Heart right ventricle (tissue), 16 donors: ENCODE results near the gene LRRC71. TPM values are rescaled to one million over a fixed set of nuclear protein-coding genes. Genes with fewer than 3 reads are reported as not detected.
"Not testable (repeated sequence)": the region's sequence is repeated elsewhere in the genome, so short reads cannot be mapped to it uniquely, and the experiment has no call there.

Source experiments
- ATAC-seq, 8 donors: fragments of 200-7000 bp; cut with Tn5 transposase; one replicate each; pipeline ENCODE4 v1.9.1; 2020; ENCODE audit warnings: mild to moderate bottlenecking in 8 of 8, moderate library complexity in 8 of 8, moderate number of reproducible peaks in 1 of 8
- DNase-seq, 2 donors: peaks; one replicate each; pipeline ENCODE4 v3.0.0-alpha.2; 2020
- H3K27ac ChIP-seq, 10 donors: fragments of 200-600 bp; sonication (generic) in 2 of 10; one replicate each; pipeline versions ENCODE4 v1.5.0 to v1.8.0; 2020 to 2022; ENCODE audit warnings: mild to moderate bottlenecking in 3 of 10
- H3K27me3 ChIP-seq, 7 donors: fragments of 200-600 bp; one replicate each; pipeline ENCODE4 v1.8.0; 2021 to 2022; ENCODE audit warnings: mild to moderate bottlenecking in 2 of 7
- H3K36me3 ChIP-seq, 9 donors: fragments of 200-600 bp; sonication (generic) in 1 of 9; one replicate each; pipeline versions ENCODE4 v1.5.0 to v1.8.0; 2020 to 2022; ENCODE audit warnings: mild to moderate bottlenecking in 2 of 9
- H3K4me1 ChIP-seq, 9 donors: fragments of 200-600 bp; sonication (generic) in 1 of 9; one replicate each; pipeline versions ENCODE4 v1.5.0 to v1.8.0; 2020 to 2022; ENCODE audit warnings: mild to moderate bottlenecking in 4 of 9
- H3K4me3 ChIP-seq, 10 donors: fragments of 200-600 bp; sonication (generic) in 2 of 10; one replicate each; pipeline versions ENCODE4 v1.5.0 to v1.8.0; 2020 to 2022; ENCODE audit warnings: mild to moderate bottlenecking in 7 of 10, moderate library complexity in 2 of 10
- H3K9me3 ChIP-seq, 11 donors: fragments of 200-600 bp in 10 of 11; sonication (generic) in 2 of 11; one replicate each; pipeline versions ENCODE4 v1.5.0 to v1.8.0; 2013 to 2022; ENCODE audit warnings: mild to moderate bottlenecking in 2 of 11, control low read depth in 1 of 11, moderate library complexity in 1 of 11
- WGBS, 2 donors: extraction: QIAGEN DNeasy Blood & Tissue Kit; methylation state at CpG; one replicate each; pipeline ENCODE4 v1.1.7; 2013; ENCODE audit warnings: inconsistent platforms in 1 of 2; 5-methylcytosine and 5-hydroxymethylcytosine counted together
- intact Hi-C, 10 donors: fragments of 100-400 bp; cut with DNase I; formaldehyde crosslinking; loops; one replicate each; pipeline versions ENCODE4 v1.11.1 to v1.14.2; 2022
- polyA plus RNA-seq, 2 donors: library from polyadenylated mRNA; stranded (reverse); fragments of 200-250 nt; gene quantifications; one replicate each; pipeline ENCODE4 v1.2.3, GENCODE V29; 2013
- total RNA-seq, 10 donors: library from RNA; stranded (reverse); fragmentation: NEBNext Ultra II Directional in 3 of 10; extraction: Animal tissue kit (Norgen Biotek cat#: 25700) in 3 of 10; gene quantifications; one replicate each; pipeline versions ENCODE4 v1.2.1 to v1.2.4, GENCODE V29; 2021 to 2023
- TF ChIP-seq, protein P1 (sequence below), 9 donors: fragments of 200-600 bp; sonication (generic) in 2 of 9; IDR thresholded peaks; one replicate each; pipeline versions ENCODE4 v1.5.0 to v1.8.0; 2021 to 2022; ENCODE audit warnings: antibody characterized with exemption in 9 of 9, mild to moderate bottlenecking in 5 of 9, moderate library complexity in 1 of 9
- donor health status: Arrhythmogenic right ventricular cardiomyopathy.
- donor health status: ischemic (EF 13 %, LVEDD 7.1; RV severe dilation, severe dysfunction).
- donor health status: healthy with polysubstance abuse.
- donor health status: DM: no; HTN: yes; CAD: no.
- donor health status: DM: no; HTN: no; CAD: no.
- donor health status: ischemic (EF 25% LVEDD 6.9; RV normal size, moderate dysfunction).
- donor health status: ischemic (EF 25% LVEDD 5.7; RV mildly dilated, moderate dysfunction).
- donor health status: healthy.
- donor health status: DM: yes; HTN: yes; CAD: no.
- donor health status: Ischemic cardiomyopathy.
- donor health status: ischemic (EF 35%, LVEDD 5.7; RV mildly dilated, moderate dysfunction).
- donor health status: nonischemic (EF 11% LVEDD 7.7; RV severe dilation, severe dysfunction).
- donor health status: DM: yes; HTN: yes; CAD: no.
- donor health status: PGD.
- donor health status: ischemic (EF 29% LVEDD 5.4; RV normal size, mild dysfunction).
- donor health status: nonischemic (EF 23%, LVEDD 6.1; RV moderate dilation, normal function).

Gene LRRC71
- total and polyA plus RNA-seq, 12 donors, result 0.06 to 0.51 (median 0.35) TPM; not detected in 7

DNA sequence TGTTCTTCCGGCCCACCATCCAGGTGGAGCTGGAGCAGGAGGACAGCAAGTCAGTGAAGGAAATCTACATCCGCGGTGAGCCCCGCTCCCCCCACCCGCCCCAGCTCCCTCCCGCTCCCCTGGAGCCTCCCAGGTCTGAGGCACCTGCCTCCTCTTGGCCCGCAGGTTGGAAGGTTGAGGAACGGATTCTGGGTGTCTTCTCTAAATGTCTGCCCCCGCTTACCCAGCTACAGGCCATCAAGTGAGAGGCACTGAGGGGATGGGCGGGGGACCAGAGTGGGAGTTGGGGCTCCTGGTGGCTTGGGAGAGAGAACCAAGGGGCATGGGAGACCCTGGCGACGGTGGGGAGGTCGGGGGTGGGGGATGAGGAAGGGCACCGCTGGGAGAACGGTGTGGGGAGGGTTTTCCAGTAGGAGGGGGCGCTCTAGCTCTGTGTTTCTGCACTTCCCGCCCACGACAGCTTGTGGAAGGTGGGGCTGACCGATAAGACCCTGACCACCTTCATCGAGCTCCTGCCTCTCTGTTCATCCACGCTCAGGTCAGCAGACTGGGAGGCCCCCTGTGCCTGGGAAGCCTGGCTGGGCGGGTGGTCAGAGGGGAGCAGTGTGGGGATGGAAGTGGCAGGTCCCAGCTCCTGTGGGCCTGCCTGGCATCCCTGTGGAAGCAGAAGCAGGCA, 4.2 kb downstream of the LRRC71 start:
- peaks cover 14 to 42% (median 33%) of the 10 kb centered on the region in 9 donors for H3K4me1 ChIP-seq
- TF ChIP-seq, protein P1, sequence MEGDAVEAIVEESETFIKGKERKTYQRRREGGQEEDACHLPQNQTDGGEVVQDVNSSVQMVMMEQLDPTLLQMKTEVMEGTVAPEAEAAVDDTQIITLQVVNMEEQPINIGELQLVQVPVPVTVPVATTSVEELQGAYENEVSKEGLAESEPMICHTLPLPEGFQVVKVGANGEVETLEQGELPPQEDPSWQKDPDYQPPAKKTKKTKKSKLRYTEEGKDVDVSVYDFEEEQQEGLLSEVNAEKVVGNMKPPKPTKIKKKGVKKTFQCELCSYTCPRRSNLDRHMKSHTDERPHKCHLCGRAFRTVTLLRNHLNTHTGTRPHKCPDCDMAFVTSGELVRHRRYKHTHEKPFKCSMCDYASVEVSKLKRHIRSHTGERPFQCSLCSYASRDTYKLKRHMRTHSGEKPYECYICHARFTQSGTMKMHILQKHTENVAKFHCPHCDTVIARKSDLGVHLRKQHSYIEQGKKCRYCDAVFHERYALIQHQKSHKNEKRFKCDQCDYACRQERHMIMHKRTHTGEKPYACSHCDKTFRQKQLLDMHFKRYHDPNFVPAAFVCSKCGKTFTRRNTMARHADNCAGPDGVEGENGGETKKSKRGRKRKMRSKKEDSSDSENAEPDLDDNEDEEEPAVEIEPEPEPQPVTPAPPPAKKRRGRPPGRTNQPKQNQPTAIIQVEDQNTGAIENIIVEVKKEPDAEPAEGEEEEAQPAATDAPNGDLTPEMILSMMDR (IDR thresholded peaks at IDR 0.05), result no peak
- peak overlapping the region in 1 of 10 donors; percentile 19 for H3K4me3 ChIP-seq
- ATAC-seq (no peak), DNase-seq (no peak)
- no peak overlapping the region for H3K27ac ChIP-seq
- 39% methylated on average over 22 of the region's 22 CpGs for WGBS, 2 donors
- no peaks in the 10 kb centered on the region for H3K36me3 ChIP-seq
- H3K9me3 ChIP-seq, result no peaks in the 10 kb centered on the region
- H3K27me3 ChIP-seq, result peaks cover 27 to 97% (median 88%) of the 10 kb centered on the region in 7 donors
- intact Hi-C loops, result loop anchor here in 6 of 10 donors (5.0 to 10.0 kb wide), 9 partner anchors 32 to 240 kb away; partner anchors contain the start of genes ISG20L2 (in 1 of the 6), METTL25B (in 1 of the 6) and PEAR1 (in 1 of the 6)

DNA sequence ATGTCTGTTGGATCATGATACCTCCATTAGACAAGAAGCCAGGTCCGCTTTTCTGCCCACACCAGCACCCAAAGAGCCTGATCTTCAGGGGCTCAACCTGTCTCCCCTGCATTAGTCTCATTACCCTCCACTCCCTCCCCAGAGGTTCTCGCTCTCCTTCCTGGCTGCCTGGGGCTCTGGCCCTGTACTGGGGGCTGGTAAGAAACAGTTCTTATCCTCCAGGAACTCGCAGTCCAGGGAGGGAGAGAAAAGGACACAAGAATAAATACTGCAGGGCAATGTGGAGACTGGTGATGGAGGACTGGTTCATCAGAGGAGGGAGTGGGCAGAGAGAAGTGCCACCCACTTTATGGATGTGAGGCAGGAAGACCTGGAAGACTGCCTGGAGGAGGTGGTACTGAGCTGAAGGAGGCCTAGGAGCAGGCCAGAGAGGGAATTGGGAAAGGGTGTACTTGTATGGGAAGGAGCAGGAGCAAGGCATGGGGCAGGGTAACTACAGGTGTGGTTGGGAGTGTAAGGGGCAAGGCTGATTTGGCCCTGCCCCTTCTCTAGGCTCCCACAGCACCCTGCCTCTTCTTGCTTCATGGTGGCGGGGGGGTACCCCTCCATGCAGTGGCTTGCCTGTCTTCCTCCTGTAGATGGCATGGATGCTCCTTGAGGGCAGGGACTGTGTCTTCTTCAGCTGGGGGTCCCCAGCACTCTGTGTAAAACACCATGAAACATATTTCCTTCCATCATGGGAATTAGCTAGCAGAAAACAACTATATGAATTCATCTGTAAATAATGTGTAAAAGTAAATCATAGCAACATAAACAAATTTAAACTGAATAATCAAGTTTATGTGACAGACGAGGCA, 5.0 kb downstream of the LRRC71 start:
- 83 to 85% methylated on average over 5 of the region's 5 CpGs for WGBS, 2 donors
- Histone ChIP-seq H3K27me3 (peaks cover 27 to 97% (median 86%) of the 10 kb centered on the region in 7 donors), H3K36me3 (no peaks in the 10 kb centered on the region), H3K4me1 (peaks cover 14 to 35% (median 28%) of the 10 kb centered on the region in 9 donors), H3K4me3 (no peak overlapping the region), H3K27ac (no peak overlapping the region), H3K9me3 (no peaks in the 10 kb centered on the region)
- no peak for ATAC-seq
- DNase-seq, result no peak
- TF ChIP-seq, protein P1 (IDR thresholded peaks at IDR 0.05), result no peak
- intact Hi-C loops, result loop anchor here in 6 of 10 donors (5.0 to 10.0 kb wide), 9 partner anchors 33 to 241 kb away; partner anchors contain the start of genes ISG20L2 (in 1 of the 6), METTL25B (in 1 of the 6) and PEAR1 (in 1 of the 6)

DNA sequence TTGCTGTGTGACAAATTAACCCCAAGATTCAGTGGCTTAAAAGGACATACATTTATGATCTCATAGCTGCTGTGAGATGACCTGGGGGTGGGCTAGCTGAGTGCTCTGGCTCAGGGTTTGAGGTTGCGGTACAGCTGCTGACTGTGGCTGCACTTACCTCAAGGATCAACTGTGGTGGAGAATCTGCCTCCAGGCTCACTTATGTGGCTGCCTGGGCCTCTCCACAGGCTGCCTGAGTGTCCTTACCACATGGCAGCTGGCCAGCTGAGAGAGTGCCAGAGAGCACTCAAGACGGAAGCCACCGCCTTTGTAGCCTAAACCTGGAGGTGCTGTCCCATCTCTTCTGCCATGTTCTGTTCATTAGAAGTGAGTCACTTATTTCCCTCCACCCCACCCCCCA, 5.7 kb downstream of the LRRC71 start:
- DNase-seq (peak in 1 of 2 donors; percentile 64), ATAC-seq (no peak)
- TF ChIP-seq, protein P1 (IDR thresholded peaks at IDR 0.05), result no peak
- intact Hi-C loops, result loop anchor here in 6 of 10 donors (5.0 to 10.0 kb wide), 9 partner anchors 34 to 241 kb away; partner anchors contain the start of genes ISG20L2 (in 1 of the 6), METTL25B (in 1 of the 6) and PEAR1 (in 1 of the 6)
- WGBS, 2 donors, result 33 to 38% methylated on average over 3 of the region's 3 CpGs
- no peak overlapping the region for H3K27ac ChIP-seq
- no peak overlapping the region for H3K4me3 ChIP-seq
- H3K9me3 ChIP-seq, result no peaks in the 10 kb centered on the region
- H3K27me3 ChIP-seq, result peaks cover 27 to 89% (median 78%) of the 10 kb centered on the region in 7 donors
- H3K4me1 ChIP-seq, result peaks cover 10 to 32% (median 25%) of the 10 kb centered on the region in 9 donors
- H3K36me3 ChIP-seq, result no peaks in the 10 kb centered on the region

DNA sequence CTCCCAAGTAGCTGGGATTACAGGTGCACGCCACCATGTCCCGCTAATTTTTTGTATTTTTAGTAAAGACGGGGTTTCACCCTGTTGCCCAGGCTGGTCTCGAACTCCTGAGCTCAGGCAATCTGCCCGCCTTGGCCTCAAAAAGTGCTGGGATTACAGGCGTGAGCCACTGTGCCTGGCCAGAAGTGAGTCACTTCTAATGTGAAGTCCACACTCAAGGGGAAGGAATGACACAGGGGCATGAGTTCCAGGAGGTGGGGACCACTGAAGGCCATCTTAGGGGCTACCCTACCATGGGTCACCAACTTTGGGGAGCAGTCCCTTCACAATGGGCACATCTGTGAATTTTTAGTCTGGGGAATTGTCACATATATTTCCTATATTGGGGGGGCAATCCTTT, 6.3 kb downstream of the LRRC71 start:
- intact Hi-C loops, result loop anchor here in 6 of 10 donors (5.0 to 10.0 kb wide), 9 partner anchors 34 to 242 kb away; partner anchors contain the start of genes ISG20L2 (in 1 of the 6), METTL25B (in 1 of the 6) and PEAR1 (in 1 of the 6)
- Histone ChIP-seq H3K27me3 (peaks cover 27 to 85% (median 74%) of the 10 kb centered on the region in 7 donors), H3K4me1 (peaks cover 10 to 35% (median 29%) of the 10 kb centered on the region in 9 donors)
- not testable (repeated sequence) for H3K36me3 ChIP-seq, ATAC-seq, H3K9me3 ChIP-seq, H3K27ac ChIP-seq, DNase-seq, H3K4me3 ChIP-seq
- 85 to 88% methylated on average over 6 of the region's 6 CpGs for WGBS, 2 donors
